ENCODE results near the gene SHC1. TPM values are rescaled to one million over a fixed set of nuclear protein-coding genes. Genes with fewer than 3 reads are reported as not detected.
"Not testable (repeated sequence)": the region's sequence is repeated elsewhere in the genome, so short reads cannot be mapped to it uniquely, and the experiment has no call there.

Gene SHC1
- total RNA-seq, 1 donor from 2014 or later, result 43.3 TPM

GRCh38 chr1:154990276-154990675 lies 19.7 kb upstream of the SHC1 start:
- Mint-ChIP-seq H3K27ac (no peak overlapping the region), H3K27me3 (no peaks in the 10 kb centered on the region), H3K4me1 (ENCODE audit: low read depth) (no peaks in the 10 kb centered on the region), H3K9me3 (ENCODE audit: low read depth) (no peaks in the 10 kb centered on the region), H3K4me3 (ENCODE audit: low read depth) (no peak overlapping the region), H3K36me3 (ENCODE audit: insufficient read depth) (peaks cover 10% of the 10 kb centered on the region)
- DNase-seq (ENCODE audit: low spot score, unreplicated experiment), result no peak
- TF ChIP-seq CTCF (IDR thresholded peaks at IDR 0.05; ENCODE audit: unreplicated experiment), result no peak

DNA sequence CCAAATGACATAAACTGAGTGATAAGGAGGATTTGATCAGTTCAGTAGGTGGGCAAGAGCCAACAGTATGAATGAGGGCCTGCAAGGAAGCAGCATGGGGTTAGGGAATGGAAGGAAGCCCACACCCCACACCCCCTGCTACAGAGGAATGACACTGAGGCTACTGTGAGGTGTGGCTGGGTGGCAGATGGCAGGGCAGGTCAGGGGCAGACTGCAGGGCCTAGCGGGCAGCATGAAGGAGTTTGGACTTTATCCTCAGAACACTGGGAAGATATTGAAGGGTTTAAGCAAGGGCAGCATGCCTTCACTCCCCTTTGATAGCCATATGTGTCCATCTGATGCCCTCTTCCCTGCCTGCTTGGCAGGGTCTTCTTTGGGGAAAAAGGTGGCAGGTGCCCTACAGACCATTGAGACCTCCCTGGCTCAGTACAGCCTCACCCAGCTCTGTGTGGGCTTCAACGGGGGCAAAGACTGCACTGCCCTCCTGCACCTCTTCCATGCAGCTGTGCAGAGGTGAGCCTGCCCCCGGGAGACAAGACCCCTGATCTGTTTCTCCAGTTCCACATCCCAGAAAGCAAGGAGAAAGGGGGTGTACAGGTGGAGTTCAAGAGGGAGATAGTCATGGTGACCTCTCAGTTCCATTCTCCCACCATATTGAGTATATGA lies 18.8 kb upstream of the SHC1 start:
- H3K4me3 Mint-ChIP-seq (ENCODE audit: low read depth), result no peak overlapping the region
- no peak overlapping the region for H3K27ac Mint-ChIP-seq

GRCh38 chr1:154988058-154988954 lies 17.8 kb upstream of the SHC1 start:
- no peaks in the 10 kb centered on the region for H3K9me3 Mint-ChIP-seq (ENCODE audit: low read depth)
- peaks cover 10% of the 10 kb centered on the region for H3K36me3 Mint-ChIP-seq (ENCODE audit: insufficient read depth)
- no peaks in the 10 kb centered on the region for H3K27me3 Mint-ChIP-seq
- H3K27ac Mint-ChIP-seq, result no peak overlapping the region
- DNase-seq (ENCODE audit: low spot score, unreplicated experiment), result no peak
- peaks cover 6% of the 10 kb centered on the region for H3K4me1 Mint-ChIP-seq (ENCODE audit: low read depth)
- TF ChIP-seq CTCF (IDR thresholded peaks at IDR 0.05; ENCODE audit: unreplicated experiment), result no peak
- no peak overlapping the region for H3K4me3 Mint-ChIP-seq (ENCODE audit: low read depth)

More for the DNA sequence above, 18.8 kb upstream of the SHC1 start:
- H3K36me3 Mint-ChIP-seq (ENCODE audit: insufficient read depth), result peaks cover 10% of the 10 kb centered on the region
- no peaks in the 10 kb centered on the region for H3K27me3 Mint-ChIP-seq
- DNase-seq (ENCODE audit: low spot score, unreplicated experiment), result no peak
- TF ChIP-seq CTCF (IDR thresholded peaks at IDR 0.05; ENCODE audit: unreplicated experiment), result no peak
- H3K4me1 Mint-ChIP-seq (ENCODE audit: low read depth), result peaks cover under 1% of the 10 kb centered on the region
- no peaks in the 10 kb centered on the region for H3K9me3 Mint-ChIP-seq (ENCODE audit: low read depth)

GRCh38 chr1:154987326-154987725 lies 16.8 kb upstream of the SHC1 start:
- H3K4me3 Mint-ChIP-seq (ENCODE audit: low read depth), result no peak overlapping the region
- no peaks in the 10 kb centered on the region for H3K9me3 Mint-ChIP-seq (ENCODE audit: low read depth)
- peaks cover 10% of the 10 kb centered on the region for H3K36me3 Mint-ChIP-seq (ENCODE audit: insufficient read depth)
- peaks cover 7% of the 10 kb centered on the region for H3K4me1 Mint-ChIP-seq (ENCODE audit: low read depth)
- TF ChIP-seq CTCF (IDR thresholded peaks at IDR 0.05; ENCODE audit: unreplicated experiment), result no peak
- no peak for DNase-seq (ENCODE audit: low spot score, unreplicated experiment)
- no peaks in the 10 kb centered on the region for H3K27me3 Mint-ChIP-seq
- no peak overlapping the region for H3K27ac Mint-ChIP-seq

DNA sequence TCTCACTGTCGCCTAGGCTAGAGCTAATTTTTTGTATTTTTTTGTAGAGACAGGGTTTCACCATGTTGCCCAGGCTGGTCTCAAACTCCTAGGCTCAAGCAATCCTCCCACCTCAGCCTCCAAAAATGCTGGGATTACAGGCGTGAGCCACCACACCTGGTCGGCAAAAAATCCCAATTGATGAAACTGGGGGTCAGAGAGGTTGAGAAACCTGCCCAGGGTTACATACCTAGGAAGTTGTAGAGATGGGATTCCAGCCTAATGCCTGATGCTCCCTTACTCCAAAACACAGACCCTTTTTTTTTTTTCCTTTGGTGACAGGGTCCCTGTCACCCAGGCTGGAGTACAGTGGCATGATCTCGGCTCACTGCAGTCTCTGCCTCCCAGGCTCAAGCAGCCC lies 16.2 kb upstream of the SHC1 start:
- H3K36me3 Mint-ChIP-seq (ENCODE audit: insufficient read depth); DNase-seq (ENCODE audit: low spot score, unreplicated experiment); H3K9me3 Mint-ChIP-seq (ENCODE audit: low read depth); H3K4me1 Mint-ChIP-seq (ENCODE audit: low read depth); H3K27me3 Mint-ChIP-seq; H3K4me3 Mint-ChIP-seq (ENCODE audit: low read depth); H3K27ac Mint-ChIP-seq: not testable (repeated sequence)
